ENCODE measurements around the gene ADGRD1.

Gene ADGRD1

DNA sequence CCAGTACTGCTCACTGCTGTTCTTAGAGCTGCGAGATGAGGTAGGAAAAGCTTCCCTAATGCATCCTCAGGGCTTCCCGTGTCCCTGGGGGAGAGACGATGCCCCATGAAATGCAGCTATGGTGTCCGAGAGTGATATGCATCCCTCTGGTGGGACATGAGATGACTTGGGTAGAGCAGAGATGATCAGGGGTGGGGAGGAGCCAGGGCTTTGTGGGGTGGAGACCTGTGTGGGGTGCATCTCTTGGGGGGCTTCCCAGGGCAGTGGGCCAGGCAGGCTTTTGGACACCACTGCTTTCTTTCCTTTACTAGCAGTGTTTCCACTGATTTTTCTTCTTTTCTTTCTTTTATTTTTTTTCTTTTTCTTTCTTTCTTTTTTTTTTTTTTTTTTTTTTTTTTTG, 147.3 kb downstream of the ADGRD1 start:
- no peak for DNase-seq (ENCODE audit: low read depth in 3 of 3, low spot score in 1 of 3)

- DNase-seq (ENCODE audit: low read depth in 3 of 3, low spot score in 1 of 3): no peak
Measured at GRCh38 chr12:131101703-131102492, 148.2 kb downstream of the ADGRD1 start.

- DNase-seq (ENCODE audit: low read depth in 3 of 3, low spot score in 1 of 3): no peak
Measured at GRCh38 chr12:131102493-131102931, 148.8 kb downstream of the ADGRD1 start.

DNA sequence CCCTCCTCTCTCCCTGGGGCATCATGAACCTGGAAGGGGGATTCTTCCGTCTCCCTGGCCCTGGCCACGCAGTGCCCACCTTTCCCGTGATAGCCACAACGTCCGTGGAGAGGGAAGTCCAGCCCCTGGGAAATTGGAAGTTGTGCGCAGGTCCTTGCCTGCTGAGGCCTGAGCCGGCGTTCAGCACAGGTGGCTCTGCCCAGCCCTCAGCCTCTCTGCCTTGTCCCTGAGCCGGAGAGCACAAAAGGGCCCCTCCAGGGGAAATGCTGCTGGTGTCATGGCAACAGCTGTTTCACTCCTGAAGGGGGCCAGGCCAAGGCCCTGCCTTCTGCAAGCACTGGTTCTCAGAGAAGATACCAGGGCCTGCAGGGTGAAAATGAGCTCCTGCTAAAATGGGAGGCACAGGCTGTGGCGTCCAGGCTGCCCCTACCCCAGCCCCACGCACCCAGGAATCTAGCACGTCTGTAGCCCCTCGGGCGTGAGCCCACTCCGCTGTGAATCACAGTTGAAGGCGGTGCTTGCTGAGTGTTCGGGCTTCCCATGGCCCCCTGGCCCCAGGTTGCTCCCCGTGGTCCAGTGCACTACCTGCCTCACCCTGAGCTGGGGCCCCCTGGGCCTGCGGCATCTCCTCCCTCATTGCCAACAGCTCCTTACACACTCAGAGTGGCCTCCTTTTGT, 149.4 kb downstream of the ADGRD1 start:
- no peak for DNase-seq (ENCODE audit: low read depth in 3 of 3, low spot score in 1 of 3)

- no peak for DNase-seq (ENCODE audit: low read depth in 3 of 3, low spot score in 1 of 3)
Measured at GRCh38 chr12:131103669-131104462, 150.2 kb downstream of the ADGRD1 start.

GRCh38 chr12:131104463-131105350, 151.0 kb downstream of the ADGRD1 start:
- peak; percentile 52 to 82 (median 58) for DNase-seq (ENCODE audit: low read depth in 3 of 3, low spot score in 1 of 3)

GRCh38 chr12:131105351-131105735, 151.6 kb downstream of the ADGRD1 start:
- DNase-seq (ENCODE audit: low read depth in 3 of 3, low spot score in 1 of 3): no peak

- peak in 1 of 3 donors; percentile 34 for DNase-seq (ENCODE audit: low read depth in 3 of 3, low spot score in 1 of 3)
Measured at GRCh38 chr12:131105736-131106348, 152.1 kb downstream of the ADGRD1 start.

- DNase-seq (ENCODE audit: low read depth in 3 of 3, low spot score in 1 of 3): no peak
Measured at GRCh38 chr12:131106349-131106941, 152.7 kb downstream of the ADGRD1 start.

- DNase-seq (ENCODE audit: low read depth in 3 of 3, low spot score in 1 of 3): no peak
Measured at GRCh38 chr12:131108177-131108955, 154.7 kb downstream of the ADGRD1 start.

DNA sequence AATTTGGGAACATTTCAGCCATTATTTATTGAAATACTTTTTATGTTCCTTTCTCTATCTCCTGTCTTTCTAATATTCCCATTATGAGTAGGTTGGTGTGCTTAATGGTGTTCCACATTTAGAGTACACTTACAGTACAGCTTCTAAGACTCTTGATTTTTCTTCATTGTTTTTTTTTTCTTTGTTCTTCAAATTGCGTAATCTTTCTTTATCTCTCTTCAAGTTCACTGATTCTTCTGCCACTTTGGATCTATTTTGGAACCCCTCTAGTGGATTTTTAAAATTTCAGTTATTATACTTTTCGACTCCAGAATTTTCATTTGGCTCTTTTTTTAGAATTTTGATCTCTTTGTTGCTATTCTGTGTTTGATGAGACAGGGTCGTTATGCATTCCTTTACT, 157.7 kb downstream of the ADGRD1 start:
- no peak for DNase-seq (ENCODE audit: low read depth in 3 of 3, low spot score in 1 of 3)

DNA sequence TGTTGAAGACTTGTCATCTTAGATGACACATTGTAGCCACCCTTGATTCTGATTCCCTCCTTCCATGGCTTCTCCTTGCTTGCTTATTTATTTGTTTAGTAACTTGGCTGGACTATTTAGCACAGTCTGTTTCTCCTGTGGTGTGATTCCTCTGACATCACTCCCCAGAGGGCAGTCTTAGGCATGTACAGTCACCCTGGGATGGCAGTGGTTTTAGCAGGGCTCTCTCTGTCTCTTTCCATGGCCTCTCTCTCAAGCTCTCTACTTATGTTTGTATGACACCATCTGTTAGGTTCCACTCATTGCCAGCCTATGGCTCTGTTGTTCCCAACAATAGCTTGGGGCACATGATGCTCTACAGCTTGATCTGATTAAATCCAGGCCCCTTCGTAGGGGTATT, 158.3 kb downstream of the ADGRD1 start:
- DNase-seq (ENCODE audit: low read depth in 3 of 3, low spot score in 1 of 3): no peak

DNA sequence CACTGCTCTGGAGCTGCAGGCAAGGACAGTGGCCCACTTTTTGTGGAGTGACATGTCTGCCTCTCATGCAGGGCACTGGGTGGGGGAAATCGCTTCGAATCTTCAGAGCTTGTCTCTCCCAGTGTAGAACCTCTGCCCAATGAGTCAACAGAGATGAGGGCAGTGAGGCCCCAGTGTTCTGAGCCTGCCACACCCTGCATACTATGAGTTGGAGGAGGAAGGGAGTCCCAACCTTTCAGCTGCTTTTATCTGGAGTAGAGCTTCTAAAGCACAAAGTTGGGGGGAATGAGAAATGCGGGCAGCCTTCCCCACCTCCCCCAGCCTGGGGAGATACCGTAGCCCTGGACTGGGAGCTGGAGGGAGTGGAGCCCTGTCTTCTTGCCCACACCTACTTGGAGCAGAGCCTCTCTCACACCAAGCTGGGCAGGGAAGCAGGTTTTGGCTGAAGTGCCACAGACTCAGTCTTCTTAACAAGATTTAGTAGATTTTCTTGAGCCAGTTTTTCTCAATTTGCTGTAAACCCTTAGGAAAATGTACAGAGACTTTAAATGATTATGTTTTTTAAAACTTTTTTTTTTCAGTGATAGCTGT, 159.1 kb downstream of the ADGRD1 start:
- no peak for DNase-seq (ENCODE audit: low read depth in 3 of 3, low spot score in 1 of 3)

DNA sequence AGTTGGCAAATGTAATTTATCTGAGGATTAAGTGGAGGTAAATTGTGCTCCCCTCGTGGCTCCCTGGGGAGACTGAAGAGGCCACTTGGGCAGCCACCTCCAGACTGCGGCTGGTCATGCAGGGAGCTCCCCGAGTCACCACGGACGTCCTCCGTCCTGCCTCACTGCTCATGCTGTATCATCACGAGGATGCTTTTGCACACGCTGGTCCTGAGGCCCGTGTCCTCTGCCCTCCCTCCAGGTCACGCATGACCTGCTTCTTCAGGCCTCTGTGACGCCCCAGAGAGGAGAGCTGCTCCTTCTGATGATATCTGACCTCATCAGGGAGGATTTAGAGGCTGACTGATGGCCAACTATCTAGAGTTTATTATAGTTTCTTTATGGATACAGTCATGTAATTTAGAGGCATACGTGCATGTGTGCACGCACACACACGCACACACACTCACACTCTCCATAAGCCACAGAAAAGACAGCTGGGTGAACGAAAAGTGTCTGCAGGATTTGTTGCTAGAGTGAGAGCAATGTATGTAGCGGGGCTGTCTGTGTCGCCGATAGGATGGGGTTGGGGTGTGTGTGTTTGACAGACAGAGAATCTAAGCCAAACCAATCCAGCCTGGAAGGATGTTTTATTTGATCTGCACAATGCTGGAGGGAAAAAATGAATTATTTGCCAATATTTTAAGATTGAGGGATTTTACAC, 160.0 kb downstream of the ADGRD1 start:
- no peak for DNase-seq (ENCODE audit: low read depth in 3 of 3, low spot score in 1 of 3)

DNA sequence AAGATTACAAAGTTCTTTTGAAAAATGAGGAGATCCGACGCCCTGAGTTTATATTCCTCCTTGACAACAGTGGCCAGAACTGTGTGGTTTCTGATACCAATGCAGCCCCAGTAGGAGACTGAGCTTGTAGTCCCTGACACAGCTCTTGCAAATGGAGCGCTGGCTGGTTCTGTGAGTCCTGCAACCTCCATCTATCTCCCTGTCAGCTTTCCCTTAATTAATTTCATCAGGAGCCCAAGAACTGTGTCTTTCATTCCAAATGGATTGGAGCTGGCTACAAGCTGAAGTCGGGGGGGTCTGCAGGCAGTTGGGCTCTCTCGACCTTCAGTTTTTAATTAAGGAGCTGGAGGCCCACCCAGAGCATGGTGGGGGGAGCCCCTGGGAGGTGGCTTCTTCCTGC, 160.6 kb downstream of the ADGRD1 start:
- DNase-seq (ENCODE audit: low read depth in 3 of 3, low spot score in 1 of 3): no peak

- no peak for DNase-seq (ENCODE audit: low read depth in 3 of 3, low spot score in 1 of 3)
Measured at GRCh38 chr12:131114942-131115584, 161.4 kb downstream of the ADGRD1 start.

GRCh38 chr12:131115766-131116467, 162.2 kb downstream of the ADGRD1 start:
- DNase-seq (ENCODE audit: low read depth in 3 of 3, low spot score in 1 of 3): no peak

Measured in stimulated activated CD4-positive, alpha-beta T cell treated with anti-CD3 and anti-CD28 coated beads, TNF-alpha, amount 100 ng/mL, for 1 hour (primary cell).